ENCODE measurements around the gene PPP1CA. TPM values are rescaled to one million over a fixed set of nuclear protein-coding genes. Genes with fewer than 3 reads are reported as not detected.

The PPP1CA gene
- total RNA-seq (100 to 1,000 TPM in 7 of 9 donors, 10 to 100 TPM in 2; 90.3 to 151 (median 105) TPM), polyA plus RNA-seq (100 to 1,000 TPM in 1 of 2 donors, 10 to 100 TPM in 1; 94.4 to 207 TPM)
- long read RNA-seq, donor 1, transcript PPP1CA-204 (6 exons, 1,677 nt): minor isoform, 12 of 170 reads
- long read RNA-seq, donor 1, transcript PPP1CA-203 (7 exons, 1,476 nt): major isoform, 128 of 170 reads
- long read RNA-seq, donor 1, partial matches to known transcripts: 8 of 170 reads
- long read RNA-seq, donor 1, other reads (novel, unspliced or antisense): 15 of 170 reads
- long read RNA-seq, donor 2, transcript PPP1CA-204 (6 exons, 1,677 nt): minor isoform, 28 of 582 reads
- long read RNA-seq, donor 2, transcript PPP1CA-203 (7 exons, 1,476 nt): major isoform, 505 of 582 reads
- long read RNA-seq, donor 2, transcript PPP1CA-202 (6 exons, 1,054 nt): minor isoform, 21 of 582 reads
- long read RNA-seq, donor 2, transcript PPP1CA-201 (7 exons, 1,389 nt): minor isoform, 7 of 582 reads
- long read RNA-seq, donor 2, partial matches to known transcripts: 0 of 582 reads
- long read RNA-seq, donor 2, other reads (novel, unspliced or antisense): 17 of 582 reads
- long read RNA-seq, donor 3, transcript PPP1CA-203 (7 exons, 1,476 nt): major isoform, 166 of 213 reads
- long read RNA-seq, donor 3, transcript PPP1CA-204 (6 exons, 1,677 nt): minor isoform, 10 of 213 reads
- long read RNA-seq, donor 3, transcript PPP1CA-202 (6 exons, 1,054 nt): minor isoform, 9 of 213 reads
- long read RNA-seq, donor 3, partial matches to known transcripts: 7 of 213 reads
- long read RNA-seq, donor 3, other reads (novel, unspliced or antisense): 16 of 213 reads

- DNase-seq (peak; percentile 93 to 95 (median 93)), ATAC-seq (peak; percentile 70 to 88 (median 86))
- H3K4me3 ChIP-seq: peak within 1 kb of the TSS; percentile 74 to 100 (median 86)
- intact Hi-C loops (cut with DNase I): loop anchor here (1.0 to 10.0 kb wide), 8 partner anchors 19 to 106 kb away; partner anchors contain the start of genes TMEM134 (in 9 of the 10), CDK2AP2 (in 1 of the 10) and PITPNM1 (in 1 of the 10)
- WGBS, 4 donors: 0 to 3% (median 1%) methylated on average over 12 to 73 of the region's 73 CpGs
- no peaks in the 10 kb centered on the region for H3K27me3 ChIP-seq
- H3K9me3 ChIP-seq: no peaks in the 10 kb centered on the region
- peaks cover 0 to 62% (median 34%) of the 10 kb centered on the region in 12 donors for H3K4me1 ChIP-seq
- peak in 10 of 12 donors; percentile 20 to 88 (median 62) for TF ChIP-seq CTCF (IDR thresholded peaks at IDR 0.05)
- peak; percentile 33 to 79 for TF ChIP-seq POLR2A (IDR thresholded peaks at IDR 0.05)
- peaks cover 0 to 40% (median 30%) of the 10 kb centered on the region in 9 donors for H3K36me3 ChIP-seq
- H3K27ac ChIP-seq: peak within 1 kb of the TSS; percentile 91 to 99 (median 97)
Measured at GRCh38 chr11:67401495-67402191, at the start of gene PPP1CA. PPP1CA (minus strand) TSS chr11:67401858; CDS start chr11:67401782, 76 bp downstream.

GRCh38 chr11:67450796-67451657, 49.4 kb upstream of the PPP1CA start:
- Histone ChIP-seq H3K4me3 (no peak overlapping the region), H3K9me3 (no peaks in the 10 kb centered on the region), H3K36me3 (no peaks in the 10 kb centered on the region), H3K4me1 (peaks cover 0 to 38% (median 5%) of the 10 kb centered on the region in 12 donors), H3K27me3 (no peaks in the 10 kb centered on the region), H3K27ac (no peak overlapping the region)
- intact Hi-C loops (cut with DNase I): no loop called here
- no peak for TF ChIP-seq CTCF (IDR thresholded peaks at IDR 0.05)
- TF ChIP-seq POLR2A (IDR thresholded peaks at IDR 0.05): no peak
- WGBS, 4 donors: 90 to 93% (median 91%) methylated on average over 20 to 25 of the region's 25 CpGs
- DNase-seq (no peak), ATAC-seq (no peak)

GRCh38 chr11:67449116-67449844, 47.6 kb upstream of the PPP1CA start:
- 72 to 80% (median 74%) methylated on average over 9 of the region's 9 CpGs for WGBS, 4 donors
- TF ChIP-seq POLR2A (IDR thresholded peaks at IDR 0.05) (no peak), CTCF (IDR thresholded peaks at IDR 0.05) (no peak)
- H3K27ac ChIP-seq: peak overlapping the region in 1 of 12 donors; percentile 70

More at GRCh38 chr11:67449116-67449844, 47.6 kb upstream of the PPP1CA start:
- H3K9me3 ChIP-seq: no peaks in the 10 kb centered on the region
- ATAC-seq (peak in 3 of 4 donors; percentile 7 to 41 (median 31)), DNase-seq (peak in 1 of 5 donors; percentile 37)
- H3K27me3 ChIP-seq: no peaks in the 10 kb centered on the region
- no peaks in the 10 kb centered on the region for H3K36me3 ChIP-seq
- intact Hi-C loops (cut with DNase I): no loop called here
- peaks cover 0 to 46% (median 5%) of the 10 kb centered on the region in 12 donors for H3K4me1 ChIP-seq
- no peak overlapping the region for H3K4me3 ChIP-seq
